IPS-18c (cell line): ENCODE measurements around the gene ID4.

Source experiments
- H3K4me3 ChIP-seq: 2 replicates; pipeline ENCODE4 v1.7.0; 2013; ENCODE audit warnings: low read depth, mild to moderate bottlenecking, low read length, moderate library complexity; ENCODE audit not compliant: insufficient read depth
- H3K9me3 ChIP-seq: one replicate; pipeline ENCODE4 v1.6.1; 2013; ENCODE audit warnings: mild to moderate bottlenecking, low read length, moderate library complexity; ENCODE audit not compliant: control insufficient read depth, insufficient read depth

Gene ID4

DNA sequence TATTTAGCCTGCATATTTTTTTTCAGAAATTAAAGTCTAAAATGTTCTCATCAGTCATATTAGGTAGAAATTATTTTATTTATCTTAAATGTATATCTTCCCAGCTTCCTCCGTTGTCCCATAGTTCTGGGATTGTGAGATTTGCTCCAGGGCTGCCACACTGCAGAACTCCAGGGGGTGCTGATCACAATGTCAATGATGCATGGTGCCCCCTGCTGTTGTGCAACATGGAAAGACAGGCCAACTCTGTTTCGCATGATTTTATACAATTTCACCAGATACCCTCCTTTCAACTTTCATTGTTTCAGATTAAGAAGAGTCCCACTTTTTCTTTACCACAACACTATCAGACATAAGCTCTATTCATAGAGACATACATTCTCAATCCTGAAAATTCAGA is 35.9 kb downstream of the ID4 start:
- Histone ChIP-seq H3K9me3 (no peaks in the 10 kb centered on the region), H3K4me3 (no peak overlapping the region)

DNA sequence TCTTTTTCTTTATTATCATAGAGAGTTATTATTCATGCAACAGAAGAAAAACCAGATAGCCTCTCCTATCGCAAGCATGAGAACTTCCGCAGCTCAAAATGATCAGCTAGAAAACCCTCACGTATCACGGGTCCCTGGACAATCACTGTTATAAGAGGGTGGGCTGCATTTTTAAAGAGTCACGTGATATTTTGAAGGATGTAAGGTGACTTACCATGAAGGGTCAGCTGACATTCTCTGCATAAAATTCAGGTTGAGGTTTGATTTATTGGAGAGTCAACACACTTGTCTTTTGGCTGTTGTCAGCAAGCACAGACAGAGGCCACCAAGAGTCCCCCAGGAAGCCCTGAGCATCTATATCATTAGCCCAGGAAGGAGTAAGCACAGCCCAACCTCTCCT is 39.5 kb downstream of the ID4 start:
- Histone ChIP-seq H3K9me3 (no peaks in the 10 kb centered on the region), H3K4me3 (no peak overlapping the region)

DNA sequence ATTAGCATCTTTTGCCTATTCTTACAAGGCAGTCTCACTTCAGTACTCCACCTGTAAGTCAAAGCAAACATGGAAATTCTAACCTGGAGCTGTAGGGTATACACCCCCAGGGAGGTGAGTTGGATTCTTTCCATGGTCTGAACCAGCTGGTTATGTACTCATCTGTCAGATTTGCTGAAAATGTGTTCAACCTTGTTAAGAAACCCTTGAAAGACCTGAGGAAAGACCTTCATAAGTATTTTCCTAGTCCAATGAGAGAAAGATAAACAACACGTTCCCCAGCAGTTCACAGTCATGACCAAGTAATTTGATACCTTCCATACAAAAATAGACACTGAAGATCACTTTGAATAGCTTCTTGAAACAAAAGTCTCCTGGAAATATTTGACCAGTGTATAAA is 42.5 kb downstream of the ID4 start:
- Histone ChIP-seq H3K4me3 (no peak overlapping the region), H3K9me3 (no peaks in the 10 kb centered on the region)

DNA sequence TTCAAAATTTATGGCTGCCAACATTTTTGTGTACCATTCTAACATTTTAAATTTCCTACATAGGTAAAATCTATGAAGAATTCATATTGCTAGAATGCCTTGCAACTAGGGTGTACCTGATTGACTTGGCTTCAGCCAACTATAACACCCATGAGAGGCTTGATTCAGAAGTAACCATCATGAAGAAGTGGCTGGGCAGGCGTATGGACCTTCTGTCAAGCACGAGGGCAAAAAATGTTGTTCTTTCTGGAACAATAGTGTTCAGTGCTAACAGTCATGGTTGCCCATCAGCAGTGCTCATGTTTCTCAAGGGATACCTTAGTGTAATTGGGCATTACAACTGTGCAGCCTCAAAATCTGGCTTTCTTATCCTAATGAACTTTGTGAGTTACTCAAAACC is 42.9 kb downstream of the ID4 start:
- no peak overlapping the region for H3K4me3 ChIP-seq

DNA sequence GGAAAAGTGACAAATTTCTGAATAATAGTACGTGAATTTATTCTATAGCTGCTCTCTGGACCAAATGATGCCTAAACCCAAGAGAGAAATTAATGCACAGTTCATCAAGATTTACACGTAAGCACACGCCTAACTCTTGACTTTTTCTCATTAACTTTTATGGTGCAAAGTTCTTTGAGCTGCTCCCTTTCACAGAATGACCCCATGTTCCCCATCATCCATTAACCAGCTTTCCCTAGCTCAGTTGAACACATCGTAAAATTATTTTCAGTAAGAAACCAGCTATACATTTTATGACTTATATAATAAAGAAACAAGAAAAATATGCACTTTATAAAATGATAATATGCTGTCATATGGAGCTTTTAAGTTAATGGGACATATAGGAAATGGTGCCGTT is 54.3 kb downstream of the ID4 start:
- Histone ChIP-seq H3K4me3 (no peak overlapping the region), H3K9me3 (no peaks in the 10 kb centered on the region)

More for the DNA sequence above, 42.9 kb downstream of the ID4 start:
- no peaks in the 10 kb centered on the region for H3K9me3 ChIP-seq
